Panc1 (cell line): ENCODE results near the gene ULBP3. TPM values are rescaled to one million over a fixed set of nuclear protein-coding genes. Genes with fewer than 3 reads are reported as not detected.

Experiments
- ATAC-seq: fragments of 200-7000 bp; cut with Tn5 transposase; 2 replicates; pipeline ENCODE4 v1.9.1; 2020; ENCODE audit warnings: mild to moderate bottlenecking, moderate library complexity
- BruUV-seq: library from RNA; stranded (reverse); fragments of 400-500 nt; replicated peaks from 2 replicates; lab custom pipeline; 2021; lab: Mats Ljungman, UMichigan
- CTCF ChIA-PET: fragments of 300-600 bp; sonication (Branson Sonifier 250); formaldehyde crosslinking; loops from one replicate; lab custom pipeline; 2022; ENCODE audit warnings: antibody characterized with exemption; lab: Charles Lee
- POLR2A ChIA-PET: fragments of 300-600 bp; sonication (Branson Sonifier 250); formaldehyde crosslinking; loops from one replicate; lab custom pipeline; 2022; ENCODE audit warnings: antibody characterized with exemption; lab: Charles Lee
- DNase-seq: peaks from one replicate; pipeline ENCODE4 v3.0.0-alpha.2; 2010; ENCODE audit warnings: low read depth, low spot score
- H3K27ac ChIP-seq: 2 replicates; pipeline ENCODE4 v1.5.1; 2011; ENCODE audit warnings: mild to moderate bottlenecking, low read length, inconsistent platforms
- H3K27me3 ChIP-seq: fragments of 200-500 bp; sonication (Bioruptor generic); 2 replicates; pipeline ENCODE4 v1.6.0; 2014; ENCODE audit warnings: low read length, inconsistent platforms; ENCODE audit not compliant: control insufficient read depth, insufficient read depth
- H3K36me3 ChIP-seq: fragments of 200-500 bp; sonication (Bioruptor generic); 2 replicates; pipeline ENCODE4 v1.5.1; 2014; ENCODE audit warnings: inconsistent platforms, mild to moderate bottlenecking, low read length, moderate library complexity; ENCODE audit not compliant: control insufficient read depth, insufficient read depth
- H3K4me1 ChIP-seq: 2 replicates; pipeline ENCODE4 v1.5.1; 2011; ENCODE audit warnings: inconsistent platforms, mild to moderate bottlenecking, low read length, moderate library complexity; ENCODE audit not compliant: control insufficient read depth, insufficient read depth
- H3K4me3 ChIP-seq, 2 experiments: 2 replicates each; pipeline ENCODE4 v1.5.1; 2011 to 2012; ENCODE audit warnings: low read depth in 2 of 2, low read length in 2 of 2, mild to moderate bottlenecking in 2 of 2, inconsistent platforms in 1 of 2, moderate library complexity in 1 of 2
- H3K9me3 ChIP-seq: fragments of 200-500 bp; sonication (Bioruptor generic); 2 replicates; pipeline ENCODE4 v1.5.1; 2014; ENCODE audit warnings: low read depth, mild to moderate bottlenecking, inconsistent platforms, low read length, moderate library complexity; ENCODE audit not compliant: control insufficient read depth, insufficient read depth
- POLR2AphosphoS5 ChIP-seq: IDR thresholded peaks from 2 replicates; pipeline ENCODE4 v1.6.1; 2012; ENCODE audit warnings: mild to moderate bottlenecking, low read depth, low read length, moderate library complexity
- SIN3A ChIP-seq: IDR thresholded peaks from 2 replicates; pipeline ENCODE4 v1.6.1; 2012; ENCODE audit warnings: low read depth, mild to moderate bottlenecking, low read length, moderate library complexity, borderline replicate concordance; ENCODE audit not compliant: insufficient read depth
- TCF7L2 ChIP-seq: IDR thresholded peaks from 2 replicates; pipeline ENCODE4 v1.6.1; 2011; ENCODE audit warnings: mild to moderate bottlenecking, low read depth, low read length, inconsistent platforms
- in situ Hi-C: cut with HindIII; loops from 2 replicates; pipeline ENCODE4 v1.10.0; 2016; ENCODE audit warnings: low sequenced_read_pairs, low pct_unique_long_range_greater_than_20kb
- intact Hi-C: fragments of 100-400 bp; cut with micrococcal nuclease; formaldehyde crosslinking; loops from one replicate; pipeline ENCODE4 v1.10.0; 2022; ENCODE audit not compliant: unreplicated experiment
- total RNA-seq: library from RNA; stranded (reverse); gene quantifications from one replicate; pipeline ENCODE4 v1.2.1, GENCODE V29; 2021; ENCODE audit not compliant: unreplicated experiment
- TF ChIP-seq, protein P1 (sequence below): fragments of 450-650 bp; IDR thresholded peaks from 2 replicates; pipeline ENCODE4 v1.5.1; 2017; ENCODE audit warnings: mild to moderate bottlenecking
- TF ChIP-seq, protein P2 (sequence below), 2 experiments: IDR thresholded peaks; 2 replicates each; pipeline ENCODE4 v1.6.1; 2011 to 2012; ENCODE audit warnings: low read depth in 2 of 2, control low read depth in 1 of 2, low read length in 1 of 2, mild to moderate bottlenecking in 1 of 2, moderate library complexity in 1 of 2; ENCODE audit not compliant: insufficient read depth in 1 of 2

Gene ULBP3
- total RNA-seq, 1 experiment from 2014 or later = 2.4 TPM

DNA sequence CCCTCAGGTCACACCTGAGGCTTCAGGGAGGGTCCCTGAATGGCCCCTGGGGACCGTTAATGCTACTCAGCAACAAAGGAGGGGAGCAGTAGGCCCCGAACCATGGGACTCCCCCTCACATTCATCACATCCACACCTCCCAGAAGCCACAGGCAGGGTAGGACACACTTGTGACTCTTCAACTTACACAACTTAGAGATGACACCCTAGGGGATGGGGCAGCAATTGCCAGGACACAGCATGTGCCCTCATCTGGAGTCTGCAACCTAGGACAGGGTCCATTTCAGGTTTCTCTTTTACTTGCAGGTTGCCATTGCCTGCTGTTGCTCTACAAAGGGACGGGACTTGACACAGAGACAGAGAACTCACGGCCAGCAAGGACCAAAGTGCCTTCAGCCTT is 770 bp downstream of the ULBP3 start:
- no TSS peak for BruUV-seq

DNA sequence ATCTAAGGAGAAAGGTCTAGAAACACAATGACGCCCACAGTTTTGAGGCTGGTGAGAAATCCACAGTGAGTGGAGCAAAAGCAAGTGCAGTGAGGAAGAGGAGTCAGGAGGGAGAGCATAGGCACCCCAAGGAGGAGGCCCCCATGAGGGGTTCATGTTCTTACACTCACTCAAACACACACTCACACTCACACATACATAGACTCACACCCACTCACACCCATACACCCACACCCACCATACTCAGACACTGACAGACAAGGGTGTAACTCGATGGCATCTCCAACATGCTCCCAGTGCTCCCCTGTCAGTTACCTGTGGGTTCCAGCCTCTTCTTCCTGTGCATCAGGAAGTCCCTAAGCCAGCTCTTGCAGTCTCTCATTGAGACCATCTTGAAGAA is 3.8 kb downstream of the ULBP3 start:
- intact Hi-C loops (no loop called here), in situ Hi-C loops (no loop called here)
- Histone ChIP-seq H3K4me1 (peaks cover 5% of the 10 kb centered on the region; the same call in 1 of the 2 replicates), H3K4me3 (no peak overlapping the region), H3K36me3 (no peaks in the 10 kb centered on the region; the same call in 1 of the 2 replicates), H3K9me3 (no peaks in the 10 kb centered on the region), H3K27me3 (no peaks in the 10 kb centered on the region), H3K27ac (no peak overlapping the region)
- no peak for TF ChIP-seq TCF7L2
- no peak for DNase-seq
- no TSS peak for BruUV-seq
- ChIA-PET POLR2A (no interaction called here), CTCF (no interaction called here)
- no peak for ATAC-seq

More for the DNA sequence above, 770 bp downstream of the ULBP3 start:
- H3K4me1 ChIP-seq = peaks cover 5% of the 10 kb centered on the region; the same call in 1 of the 2 replicates
- no peaks in the 10 kb centered on the region for H3K9me3 ChIP-seq
- no peak for DNase-seq
- TF ChIP-seq, protein P1, sequence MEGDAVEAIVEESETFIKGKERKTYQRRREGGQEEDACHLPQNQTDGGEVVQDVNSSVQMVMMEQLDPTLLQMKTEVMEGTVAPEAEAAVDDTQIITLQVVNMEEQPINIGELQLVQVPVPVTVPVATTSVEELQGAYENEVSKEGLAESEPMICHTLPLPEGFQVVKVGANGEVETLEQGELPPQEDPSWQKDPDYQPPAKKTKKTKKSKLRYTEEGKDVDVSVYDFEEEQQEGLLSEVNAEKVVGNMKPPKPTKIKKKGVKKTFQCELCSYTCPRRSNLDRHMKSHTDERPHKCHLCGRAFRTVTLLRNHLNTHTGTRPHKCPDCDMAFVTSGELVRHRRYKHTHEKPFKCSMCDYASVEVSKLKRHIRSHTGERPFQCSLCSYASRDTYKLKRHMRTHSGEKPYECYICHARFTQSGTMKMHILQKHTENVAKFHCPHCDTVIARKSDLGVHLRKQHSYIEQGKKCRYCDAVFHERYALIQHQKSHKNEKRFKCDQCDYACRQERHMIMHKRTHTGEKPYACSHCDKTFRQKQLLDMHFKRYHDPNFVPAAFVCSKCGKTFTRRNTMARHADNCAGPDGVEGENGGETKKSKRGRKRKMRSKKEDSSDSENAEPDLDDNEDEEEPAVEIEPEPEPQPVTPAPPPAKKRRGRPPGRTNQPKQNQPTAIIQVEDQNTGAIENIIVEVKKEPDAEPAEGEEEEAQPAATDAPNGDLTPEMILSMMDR = no peak
- TF ChIP-seq, protein P2, sequence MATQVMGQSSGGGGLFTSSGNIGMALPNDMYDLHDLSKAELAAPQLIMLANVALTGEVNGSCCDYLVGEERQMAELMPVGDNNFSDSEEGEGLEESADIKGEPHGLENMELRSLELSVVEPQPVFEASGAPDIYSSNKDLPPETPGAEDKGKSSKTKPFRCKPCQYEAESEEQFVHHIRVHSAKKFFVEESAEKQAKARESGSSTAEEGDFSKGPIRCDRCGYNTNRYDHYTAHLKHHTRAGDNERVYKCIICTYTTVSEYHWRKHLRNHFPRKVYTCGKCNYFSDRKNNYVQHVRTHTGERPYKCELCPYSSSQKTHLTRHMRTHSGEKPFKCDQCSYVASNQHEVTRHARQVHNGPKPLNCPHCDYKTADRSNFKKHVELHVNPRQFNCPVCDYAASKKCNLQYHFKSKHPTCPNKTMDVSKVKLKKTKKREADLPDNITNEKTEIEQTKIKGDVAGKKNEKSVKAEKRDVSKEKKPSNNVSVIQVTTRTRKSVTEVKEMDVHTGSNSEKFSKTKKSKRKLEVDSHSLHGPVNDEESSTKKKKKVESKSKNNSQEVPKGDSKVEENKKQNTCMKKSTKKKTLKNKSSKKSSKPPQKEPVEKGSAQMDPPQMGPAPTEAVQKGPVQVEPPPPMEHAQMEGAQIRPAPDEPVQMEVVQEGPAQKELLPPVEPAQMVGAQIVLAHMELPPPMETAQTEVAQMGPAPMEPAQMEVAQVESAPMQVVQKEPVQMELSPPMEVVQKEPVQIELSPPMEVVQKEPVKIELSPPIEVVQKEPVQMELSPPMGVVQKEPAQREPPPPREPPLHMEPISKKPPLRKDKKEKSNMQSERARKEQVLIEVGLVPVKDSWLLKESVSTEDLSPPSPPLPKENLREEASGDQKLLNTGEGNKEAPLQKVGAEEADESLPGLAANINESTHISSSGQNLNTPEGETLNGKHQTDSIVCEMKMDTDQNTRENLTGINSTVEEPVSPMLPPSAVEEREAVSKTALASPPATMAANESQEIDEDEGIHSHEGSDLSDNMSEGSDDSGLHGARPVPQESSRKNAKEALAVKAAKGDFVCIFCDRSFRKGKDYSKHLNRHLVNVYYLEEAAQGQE (IDR thresholded peaks at IDR 0.05; ENCODE audit: insufficient read depth in 1 of 2, low read depth in 2 of 2, low read length in 1 of 2) = no peak
- no peak for TF ChIP-seq POLR2AphosphoS5
- no peak for TF ChIP-seq SIN3A
- H3K36me3 ChIP-seq = no peaks in the 10 kb centered on the region; the same call in 1 of the 2 replicates
- ChIA-PET POLR2A (no interaction called here), CTCF (no interaction called here)
- in situ Hi-C loops = no loop called here
- H3K27me3 ChIP-seq = no peaks in the 10 kb centered on the region
- ATAC-seq = no peak
- peak overlapping the region; percentile 62 to 77 for H3K4me3 ChIP-seq
- peak overlapping the region; percentile 39; the same call in 1 of the 2 replicates for H3K27ac ChIP-seq
- intact Hi-C loops = no loop called here

DNA sequence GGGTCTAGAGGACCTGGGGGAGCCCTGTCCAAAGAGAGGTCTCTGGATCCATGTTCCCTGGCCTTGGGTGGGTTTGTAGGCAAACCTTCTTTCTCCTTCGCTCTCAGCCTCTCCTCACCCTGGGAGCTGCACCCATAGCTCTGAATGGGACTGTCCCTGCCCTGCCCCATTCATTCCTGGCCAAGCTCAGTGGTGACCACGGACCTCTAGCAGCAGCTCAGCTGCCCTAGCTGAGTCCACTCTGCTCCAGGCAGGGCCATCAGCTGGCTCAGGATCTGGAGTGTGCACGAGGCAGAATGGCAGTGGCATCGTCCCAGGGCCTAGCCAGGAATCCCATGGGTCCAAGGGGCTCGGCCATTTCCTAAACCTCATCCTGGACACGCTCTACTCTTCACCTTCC is 5.3 kb downstream of the ULBP3 start:
- Histone ChIP-seq H3K9me3 (no peaks in the 10 kb centered on the region), H3K27me3 (0 out of 2 replicates have a peak, but pooled peaks cover 2% of the 10 kb centered on the region), H3K27ac (no peak overlapping the region), H3K4me1 (peaks cover 3% of the 10 kb centered on the region; the same call in 1 of the 2 replicates), H3K36me3 (no peaks in the 10 kb centered on the region; the same call in 1 of the 2 replicates), H3K4me3 (no peak overlapping the region)
- POLR2A ChIA-PET = no interaction called here
- DNase-seq = no peak
- no peak for ATAC-seq
- no TSS peak for BruUV-seq
- intact Hi-C loops = no loop called here
- CTCF ChIA-PET = no interaction called here
- in situ Hi-C loops = no loop called here
- TF ChIP-seq, protein P2 (IDR thresholded peaks at IDR 0.05; ENCODE audit: insufficient read depth in 1 of 2, low read depth in 2 of 2, low read length in 1 of 2) = no peak
- TF ChIP-seq SIN3A = no peak
- TF ChIP-seq, protein P1 = no peak
- TF ChIP-seq TCF7L2 = no peak
- no peak for TF ChIP-seq POLR2AphosphoS5
